ENCODE results near the gene SNCAIP.

The SNCAIP gene

DNA sequence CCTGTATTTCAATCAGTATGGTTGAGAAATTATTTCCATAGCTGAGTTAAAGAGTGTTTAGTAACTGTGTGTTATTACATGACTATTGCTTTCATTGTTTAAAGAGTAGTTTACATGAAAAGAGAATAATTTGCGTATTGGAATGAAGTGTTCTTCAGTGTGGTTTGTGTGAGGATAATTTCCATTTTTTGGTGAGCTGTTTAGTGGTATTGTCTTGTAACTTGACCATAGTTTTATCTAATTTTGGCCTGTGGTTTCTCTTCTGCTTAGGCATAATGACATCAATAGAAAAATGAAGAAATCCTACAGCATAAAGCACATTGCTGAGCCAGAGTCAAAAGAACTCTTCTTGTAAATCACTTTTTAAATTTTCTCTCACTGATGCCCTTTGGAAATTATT lies 151.2 kb downstream of the SNCAIP start:
- H3K27ac ChIP-seq (replicated peaks), result no peak overlapping the region
- TF ChIP-seq, protein P1, sequence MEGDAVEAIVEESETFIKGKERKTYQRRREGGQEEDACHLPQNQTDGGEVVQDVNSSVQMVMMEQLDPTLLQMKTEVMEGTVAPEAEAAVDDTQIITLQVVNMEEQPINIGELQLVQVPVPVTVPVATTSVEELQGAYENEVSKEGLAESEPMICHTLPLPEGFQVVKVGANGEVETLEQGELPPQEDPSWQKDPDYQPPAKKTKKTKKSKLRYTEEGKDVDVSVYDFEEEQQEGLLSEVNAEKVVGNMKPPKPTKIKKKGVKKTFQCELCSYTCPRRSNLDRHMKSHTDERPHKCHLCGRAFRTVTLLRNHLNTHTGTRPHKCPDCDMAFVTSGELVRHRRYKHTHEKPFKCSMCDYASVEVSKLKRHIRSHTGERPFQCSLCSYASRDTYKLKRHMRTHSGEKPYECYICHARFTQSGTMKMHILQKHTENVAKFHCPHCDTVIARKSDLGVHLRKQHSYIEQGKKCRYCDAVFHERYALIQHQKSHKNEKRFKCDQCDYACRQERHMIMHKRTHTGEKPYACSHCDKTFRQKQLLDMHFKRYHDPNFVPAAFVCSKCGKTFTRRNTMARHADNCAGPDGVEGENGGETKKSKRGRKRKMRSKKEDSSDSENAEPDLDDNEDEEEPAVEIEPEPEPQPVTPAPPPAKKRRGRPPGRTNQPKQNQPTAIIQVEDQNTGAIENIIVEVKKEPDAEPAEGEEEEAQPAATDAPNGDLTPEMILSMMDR (IDR thresholded peaks at IDR 0.05; ENCODE audit: insufficient read depth, low read length), result no peak
- TF ChIP-seq GABPA (IDR thresholded peaks at IDR 0.05; ENCODE audit: low read depth), result no peak
- TF ChIP-seq POLR2AphosphoS5 (IDR thresholded peaks at IDR 0.05; ENCODE audit: low read depth), result no peak
- TF ChIP-seq, protein P2, sequence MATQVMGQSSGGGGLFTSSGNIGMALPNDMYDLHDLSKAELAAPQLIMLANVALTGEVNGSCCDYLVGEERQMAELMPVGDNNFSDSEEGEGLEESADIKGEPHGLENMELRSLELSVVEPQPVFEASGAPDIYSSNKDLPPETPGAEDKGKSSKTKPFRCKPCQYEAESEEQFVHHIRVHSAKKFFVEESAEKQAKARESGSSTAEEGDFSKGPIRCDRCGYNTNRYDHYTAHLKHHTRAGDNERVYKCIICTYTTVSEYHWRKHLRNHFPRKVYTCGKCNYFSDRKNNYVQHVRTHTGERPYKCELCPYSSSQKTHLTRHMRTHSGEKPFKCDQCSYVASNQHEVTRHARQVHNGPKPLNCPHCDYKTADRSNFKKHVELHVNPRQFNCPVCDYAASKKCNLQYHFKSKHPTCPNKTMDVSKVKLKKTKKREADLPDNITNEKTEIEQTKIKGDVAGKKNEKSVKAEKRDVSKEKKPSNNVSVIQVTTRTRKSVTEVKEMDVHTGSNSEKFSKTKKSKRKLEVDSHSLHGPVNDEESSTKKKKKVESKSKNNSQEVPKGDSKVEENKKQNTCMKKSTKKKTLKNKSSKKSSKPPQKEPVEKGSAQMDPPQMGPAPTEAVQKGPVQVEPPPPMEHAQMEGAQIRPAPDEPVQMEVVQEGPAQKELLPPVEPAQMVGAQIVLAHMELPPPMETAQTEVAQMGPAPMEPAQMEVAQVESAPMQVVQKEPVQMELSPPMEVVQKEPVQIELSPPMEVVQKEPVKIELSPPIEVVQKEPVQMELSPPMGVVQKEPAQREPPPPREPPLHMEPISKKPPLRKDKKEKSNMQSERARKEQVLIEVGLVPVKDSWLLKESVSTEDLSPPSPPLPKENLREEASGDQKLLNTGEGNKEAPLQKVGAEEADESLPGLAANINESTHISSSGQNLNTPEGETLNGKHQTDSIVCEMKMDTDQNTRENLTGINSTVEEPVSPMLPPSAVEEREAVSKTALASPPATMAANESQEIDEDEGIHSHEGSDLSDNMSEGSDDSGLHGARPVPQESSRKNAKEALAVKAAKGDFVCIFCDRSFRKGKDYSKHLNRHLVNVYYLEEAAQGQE (IDR thresholded peaks at IDR 0.05; ENCODE audit: insufficient replicate concordance, low read depth), result no peak
- no peak for TF ChIP-seq SPI1 (IDR thresholded peaks at IDR 0.05; ENCODE audit: borderline replicate concordance, low read depth)
- DNase-seq (ENCODE audit: low read depth in 1 of 2, low spot score in 1 of 2), result no peak
- H3K4me3 ChIP-seq (replicated peaks; ENCODE audit: insufficient read depth, low read length), result no peak overlapping the region
- H3K27me3 ChIP-seq (ENCODE audit: insufficient read depth, poor library complexity, severe bottlenecking), result no peaks in the 10 kb centered on the region

DNA sequence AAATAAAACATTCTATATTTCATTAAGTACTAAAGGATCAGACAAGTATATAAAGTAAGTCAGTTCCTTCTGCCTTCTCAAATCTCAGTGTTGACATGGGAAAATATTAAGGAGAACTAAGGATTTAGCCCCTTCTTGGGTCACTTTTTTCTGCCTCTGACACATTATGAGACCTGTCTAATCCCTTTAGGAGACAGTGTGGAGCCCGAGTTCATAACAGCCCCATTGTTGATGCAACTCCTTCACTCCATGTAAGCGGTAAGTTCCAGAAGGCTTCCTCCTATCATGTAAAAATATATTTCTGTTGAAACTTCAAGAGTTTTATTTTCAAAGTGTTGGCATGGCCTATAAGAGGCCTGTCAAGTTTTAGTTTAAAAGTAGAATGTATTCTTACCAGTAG lies 152.2 kb downstream of the SNCAIP start:
- no peak overlapping the region for H3K27ac ChIP-seq (replicated peaks)
- TF ChIP-seq GABPA (IDR thresholded peaks at IDR 0.05; ENCODE audit: low read depth) (no peak), SPI1 (IDR thresholded peaks at IDR 0.05; ENCODE audit: borderline replicate concordance, low read depth) (no peak)
- TF ChIP-seq, protein P2 (IDR thresholded peaks at IDR 0.05; ENCODE audit: insufficient replicate concordance, low read depth), result no peak
- TF ChIP-seq, protein P1 (IDR thresholded peaks at IDR 0.05; ENCODE audit: insufficient read depth, low read length), result no peak
- DNase-seq (ENCODE audit: low read depth in 1 of 2, low spot score in 1 of 2), result no peak

DNA sequence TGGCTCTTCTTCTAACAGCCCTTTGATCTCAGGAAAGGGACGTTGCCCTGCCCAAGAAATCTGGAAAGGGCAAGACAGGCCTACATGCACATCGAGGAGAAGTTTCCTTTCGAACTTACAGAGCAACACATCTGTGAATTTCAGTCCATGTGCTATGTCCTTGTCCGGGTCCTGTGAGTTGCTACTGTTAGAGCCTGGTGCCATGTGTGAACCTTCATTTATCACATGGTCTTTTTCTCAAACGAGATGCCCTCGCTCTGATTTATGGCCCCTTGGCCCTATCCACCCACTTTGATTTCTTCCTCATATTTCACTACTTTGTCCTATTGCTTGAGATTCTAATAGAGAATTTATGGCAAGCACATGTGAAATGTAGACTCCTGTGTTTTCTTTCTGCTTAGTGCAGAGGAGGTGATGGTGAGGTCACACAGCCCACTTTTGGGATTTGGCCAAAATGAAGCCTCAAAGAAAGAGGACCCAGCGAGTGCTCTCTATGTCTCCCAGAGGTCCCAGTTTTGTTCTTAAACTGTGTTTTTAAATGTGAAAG lies 153.1 kb downstream of the SNCAIP start:
- no peaks in the 10 kb centered on the region for H3K27me3 ChIP-seq (ENCODE audit: insufficient read depth, poor library complexity, severe bottlenecking)
- TF ChIP-seq SPI1 (IDR thresholded peaks at IDR 0.05; ENCODE audit: borderline replicate concordance, low read depth) (no peak), POLR2AphosphoS5 (IDR thresholded peaks at IDR 0.05; ENCODE audit: low read depth) (no peak), GABPA (IDR thresholded peaks at IDR 0.05; ENCODE audit: low read depth) (no peak)
- TF ChIP-seq, protein P2 (IDR thresholded peaks at IDR 0.05; ENCODE audit: insufficient replicate concordance, low read depth), result no peak
- TF ChIP-seq, protein P1 (IDR thresholded peaks at IDR 0.05; ENCODE audit: insufficient read depth, low read length), result no peak
- no peak overlapping the region for H3K4me3 ChIP-seq (replicated peaks; ENCODE audit: insufficient read depth, low read length)
- no peak for DNase-seq (ENCODE audit: low read depth in 1 of 2, low spot score in 1 of 2)
- no peak overlapping the region for H3K27ac ChIP-seq (replicated peaks)

More for the DNA sequence above, 152.2 kb downstream of the SNCAIP start:
- Histone ChIP-seq H3K4me3 (replicated peaks; ENCODE audit: insufficient read depth, low read length) (no peak overlapping the region), H3K27me3 (ENCODE audit: insufficient read depth, poor library complexity, severe bottlenecking) (no peaks in the 10 kb centered on the region)
